HG03280 (cell line): ENCODE measurements around the gene WNT4.

Experiments
- ATAC-seq: cut with Tn5 transposase; IDR thresholded peaks from one replicate; pipeline ENCODE4 v1.9.1; 2021; ENCODE audit warnings: mild to moderate bottlenecking, moderate library complexity; ENCODE audit not compliant: unreplicated experiment

WNT4 gene

GRCh38 chr1:22164841-22165808 is 22.2 kb upstream of the WNT4 start:
- no peak for ATAC-seq

DNA sequence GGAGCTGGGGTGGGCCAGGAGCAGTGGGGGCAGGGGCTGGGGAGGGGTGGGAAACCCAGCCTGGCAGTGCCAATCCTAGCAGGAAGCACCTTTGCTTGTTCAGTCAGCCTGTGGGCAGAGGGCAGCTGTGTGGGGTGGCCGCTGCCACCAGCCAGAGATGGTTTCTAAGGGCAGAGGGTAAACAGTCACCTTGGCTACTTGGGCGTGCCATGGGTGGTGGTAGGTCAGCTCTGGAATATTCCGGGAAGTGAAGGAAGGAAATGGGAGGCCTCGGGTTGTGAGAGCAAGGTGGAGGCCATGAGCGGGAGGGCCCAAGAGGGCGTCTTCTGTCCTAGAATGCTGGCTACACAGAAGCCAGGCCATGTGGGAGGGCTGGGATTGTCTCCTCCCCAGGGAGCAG is 20.7 kb upstream of the WNT4 start:
- ATAC-seq: no peak

DNA sequence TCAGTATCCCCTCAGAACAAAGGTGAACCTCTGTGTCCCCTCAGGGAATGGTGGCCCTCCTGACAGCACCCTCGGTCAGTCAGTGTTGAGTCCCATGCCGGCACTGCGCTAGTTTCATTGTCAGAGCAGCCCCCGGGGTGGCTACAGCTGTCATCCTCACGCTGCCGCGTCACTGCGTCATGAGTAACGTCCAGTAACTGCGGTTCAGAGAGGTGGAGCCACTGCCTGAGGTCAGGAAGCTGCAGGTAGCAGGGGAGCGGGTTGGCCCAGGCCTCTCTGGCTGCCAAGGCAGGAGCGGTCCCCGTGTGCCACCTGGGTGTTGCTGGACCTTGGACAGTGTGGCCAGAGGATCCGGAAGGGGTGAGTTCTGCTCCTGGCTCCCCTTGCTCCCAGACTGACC is 20.2 kb upstream of the WNT4 start:
- ATAC-seq: no peak

DNA sequence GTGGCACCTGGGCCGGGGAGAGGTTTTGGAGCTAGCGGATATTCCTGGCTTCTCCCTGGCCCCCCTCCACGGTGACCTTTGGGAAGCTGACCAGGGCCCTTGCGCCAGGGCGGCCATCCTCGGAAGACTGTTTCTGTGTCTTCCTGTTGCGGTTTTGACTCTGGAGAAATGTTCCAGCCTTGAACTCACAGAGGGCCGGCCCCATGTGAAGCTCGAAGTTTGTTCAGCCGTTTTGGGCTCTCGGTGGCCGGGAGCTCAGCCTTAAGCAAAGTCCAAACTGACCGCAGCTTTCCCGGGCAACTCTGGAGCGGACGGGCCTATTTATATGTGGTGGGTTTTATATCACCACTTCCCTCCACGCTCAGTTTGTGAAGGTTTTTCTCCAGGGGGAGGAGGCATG is 17.0 kb upstream of the WNT4 start:
- ATAC-seq: no peak

DNA sequence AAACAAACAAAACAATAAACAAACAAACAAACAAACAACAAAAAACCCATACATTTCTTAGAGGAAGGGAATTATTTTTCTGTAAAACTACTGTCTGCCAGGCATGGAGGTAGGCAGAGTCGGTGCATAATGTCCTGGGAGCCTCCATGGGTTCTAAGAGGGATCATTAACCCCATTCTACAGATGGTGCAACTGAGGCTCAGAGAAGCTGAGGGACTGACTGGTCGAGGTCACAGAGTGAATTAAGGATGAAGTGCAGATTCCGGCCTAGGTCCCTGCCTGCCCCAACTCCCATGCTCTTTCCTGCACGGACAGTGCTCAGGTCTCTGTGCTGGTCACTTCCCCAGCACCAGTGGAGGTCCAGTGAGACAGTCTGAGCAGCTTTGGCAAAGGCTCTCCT is 15.8 kb upstream of the WNT4 start:
- no peak for ATAC-seq

DNA sequence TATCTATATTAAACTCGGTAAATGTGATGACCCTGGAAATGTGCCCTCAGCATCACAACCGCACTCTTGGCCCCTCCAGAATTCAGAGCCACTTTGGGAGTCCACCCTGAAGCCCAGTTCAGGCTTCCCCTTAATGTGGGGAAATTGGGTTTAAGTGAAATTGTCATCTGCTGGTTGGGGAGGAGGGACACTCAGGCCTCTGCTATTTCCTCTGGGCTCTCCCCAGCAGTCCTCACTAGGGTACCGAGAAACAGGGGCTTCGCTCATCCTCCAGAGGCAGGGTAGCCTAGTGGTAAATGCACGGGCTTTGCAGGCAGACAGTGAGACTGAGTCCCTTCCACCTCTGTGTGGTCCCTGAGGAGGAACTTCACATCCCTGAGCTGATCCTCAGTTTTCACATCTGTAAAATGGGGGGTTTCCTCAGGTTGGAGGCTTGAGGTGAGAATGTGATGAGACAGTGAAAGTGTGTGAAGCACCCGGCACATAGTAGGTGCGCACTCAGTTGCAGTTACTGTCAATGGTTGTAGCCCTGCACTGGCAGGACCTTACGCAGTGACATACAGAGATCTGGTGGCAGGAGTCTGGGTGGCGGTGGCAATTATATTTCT is 14.6 kb upstream of the WNT4 start:
- ATAC-seq: no peak

DNA sequence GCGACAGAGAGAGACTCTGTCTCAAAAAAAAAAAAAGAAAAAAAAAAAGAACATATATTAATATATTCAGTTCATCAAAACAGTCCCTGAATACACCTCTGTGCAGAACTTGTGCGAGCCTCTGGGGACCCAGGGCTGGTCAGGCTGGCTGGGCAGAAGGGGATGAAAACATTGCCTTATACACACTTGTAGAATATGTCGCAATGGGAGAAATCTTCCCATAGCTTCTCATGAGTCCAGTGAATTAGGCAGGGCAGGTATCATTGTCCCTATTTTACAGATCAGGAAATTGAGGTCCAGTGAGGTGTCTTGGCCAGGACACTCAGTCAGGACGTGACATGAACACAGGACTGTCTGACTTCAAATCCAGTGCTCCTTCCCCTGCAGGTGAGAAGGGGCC is 12.6 kb upstream of the WNT4 start:
- no peak for ATAC-seq

DNA sequence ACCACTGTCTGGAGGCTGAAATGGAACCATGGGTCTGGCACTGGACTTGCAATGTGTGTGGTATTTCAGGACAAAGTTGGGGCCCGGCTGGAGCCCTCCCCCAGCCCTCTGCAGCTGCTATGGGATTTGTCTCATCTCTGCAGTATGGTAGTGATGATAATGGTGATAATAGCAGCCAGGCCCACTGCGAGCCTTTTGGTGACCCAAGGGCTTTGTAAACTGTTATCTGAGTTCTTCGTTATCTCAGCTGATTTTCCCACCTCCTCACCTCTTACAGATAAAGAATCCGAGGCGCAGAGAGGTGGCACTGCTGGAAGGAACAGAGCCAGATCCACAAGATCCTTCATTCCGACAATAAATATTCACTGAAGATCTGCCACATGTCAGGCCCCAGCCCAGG is 11.7 kb upstream of the WNT4 start:
- no peak for ATAC-seq

GRCh38 chr1:22153660-22154437 is 11.0 kb upstream of the WNT4 start:
- ATAC-seq: no peak

DNA sequence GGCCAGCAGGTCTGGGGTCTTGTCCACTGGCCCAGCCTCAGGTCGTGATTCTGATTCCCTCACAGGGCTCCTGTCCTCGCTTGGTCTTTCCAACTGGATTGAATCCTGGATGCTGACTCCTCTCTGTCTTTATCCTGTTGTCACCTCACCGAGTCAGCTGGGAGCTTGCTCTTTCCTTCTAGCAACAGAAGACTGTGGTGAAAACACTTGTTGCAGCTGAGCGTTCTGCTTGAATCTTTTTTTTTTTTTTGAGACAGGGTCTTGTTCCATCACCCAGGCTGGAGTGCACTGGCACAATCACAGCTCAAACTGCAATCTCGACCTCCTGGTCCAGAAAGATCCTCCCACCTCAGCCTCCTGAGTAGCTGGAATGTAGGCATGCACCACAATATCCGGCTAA is 8.0 kb upstream of the WNT4 start:
- no peak for ATAC-seq

DNA sequence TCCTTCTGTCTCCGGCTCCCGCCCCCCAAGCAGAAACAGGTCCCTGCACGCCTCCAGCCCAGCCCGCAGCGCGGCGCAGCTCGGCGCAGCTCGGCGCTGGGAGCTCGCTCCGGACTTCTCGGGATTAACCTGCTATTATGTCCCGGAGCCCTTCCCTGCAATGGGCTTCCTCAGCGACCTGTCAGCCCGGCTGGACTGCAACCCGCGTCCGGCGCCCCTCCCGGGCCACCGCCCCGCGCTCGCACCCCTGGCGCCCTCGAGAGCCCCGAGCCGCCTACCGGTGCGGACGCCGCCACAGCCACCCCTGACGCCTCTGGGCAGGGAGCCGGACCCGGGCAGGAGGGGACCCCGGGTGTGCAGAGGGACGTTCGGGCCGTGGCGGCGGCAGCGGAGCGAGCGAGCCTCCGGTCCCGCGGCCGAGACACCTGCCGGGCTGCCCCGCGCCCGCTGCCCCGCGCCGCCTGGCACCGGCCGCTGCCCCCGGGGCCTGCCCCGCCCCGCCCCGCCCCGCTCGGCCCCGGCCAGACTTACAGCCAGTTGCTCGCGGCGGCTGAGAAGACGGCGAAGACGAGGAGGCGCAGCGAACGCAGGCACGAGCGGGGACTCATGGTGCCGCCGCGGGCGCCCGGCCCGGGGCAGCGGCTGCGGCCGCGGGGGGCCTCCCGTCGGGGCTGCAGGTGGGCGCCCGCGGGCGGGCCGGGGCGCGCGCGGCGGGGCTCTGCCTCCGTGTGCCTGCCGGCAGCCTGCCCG is 407 bp downstream of the WNT4 start:
- ATAC-seq: peak; percentile 29

DNA sequence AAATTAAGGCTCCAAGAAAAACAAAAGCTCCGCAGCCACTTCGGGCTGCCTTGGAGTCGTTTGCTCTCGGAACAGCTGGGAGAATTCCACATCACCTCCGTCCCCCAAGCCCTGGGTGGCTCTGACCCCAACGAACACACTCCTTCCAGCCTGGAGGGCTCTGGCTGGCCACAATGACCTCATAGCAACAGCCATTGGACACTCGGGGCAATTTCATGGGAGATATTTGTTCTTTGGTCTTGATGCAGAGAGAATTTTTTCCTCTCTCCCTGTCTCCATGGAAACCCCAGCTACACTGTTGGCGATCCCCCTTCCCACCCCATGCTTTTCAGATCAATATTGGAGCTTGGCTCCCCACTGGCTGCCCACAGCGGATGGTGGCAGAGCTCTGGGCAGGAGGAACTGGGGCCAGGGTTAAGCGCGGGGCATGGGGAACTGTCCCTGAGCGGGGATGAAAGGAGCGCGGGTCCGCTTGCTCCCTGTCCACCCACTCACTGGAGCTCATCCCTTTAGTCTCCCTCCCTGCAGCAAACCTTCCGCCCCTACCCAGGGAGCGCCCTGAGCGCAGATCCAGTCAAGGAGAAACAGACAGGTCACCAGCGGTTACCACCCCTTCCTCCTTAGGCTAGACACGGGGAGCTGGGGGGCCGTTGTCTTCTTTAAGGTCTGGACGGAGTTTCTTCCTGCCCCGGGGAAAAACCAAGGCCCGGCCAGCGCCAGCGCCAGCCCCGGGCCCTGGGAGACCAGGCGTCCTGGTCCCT is 1.2 kb downstream of the WNT4 start:
- no peak for ATAC-seq

DNA sequence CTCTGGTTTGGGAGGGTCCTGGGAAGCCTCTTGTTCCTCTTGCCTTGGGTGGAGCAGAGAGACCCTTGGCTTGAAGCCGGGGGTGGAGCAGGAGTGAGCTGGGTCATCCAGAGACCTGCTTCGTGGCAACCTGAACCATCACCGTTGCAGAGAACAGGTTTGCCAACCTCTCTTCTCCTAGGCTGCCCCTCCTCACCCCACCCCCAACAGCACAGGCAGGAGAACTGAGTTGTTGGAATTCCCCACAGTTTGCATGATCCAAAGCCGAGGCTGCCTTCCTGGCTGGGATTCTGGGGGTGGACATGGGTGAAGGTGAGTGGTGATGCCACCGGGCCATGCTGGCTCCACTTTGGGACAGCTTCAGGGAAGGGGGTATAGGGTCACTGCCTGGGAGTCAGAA is 2.2 kb downstream of the WNT4 start:
- ATAC-seq: no peak

DNA sequence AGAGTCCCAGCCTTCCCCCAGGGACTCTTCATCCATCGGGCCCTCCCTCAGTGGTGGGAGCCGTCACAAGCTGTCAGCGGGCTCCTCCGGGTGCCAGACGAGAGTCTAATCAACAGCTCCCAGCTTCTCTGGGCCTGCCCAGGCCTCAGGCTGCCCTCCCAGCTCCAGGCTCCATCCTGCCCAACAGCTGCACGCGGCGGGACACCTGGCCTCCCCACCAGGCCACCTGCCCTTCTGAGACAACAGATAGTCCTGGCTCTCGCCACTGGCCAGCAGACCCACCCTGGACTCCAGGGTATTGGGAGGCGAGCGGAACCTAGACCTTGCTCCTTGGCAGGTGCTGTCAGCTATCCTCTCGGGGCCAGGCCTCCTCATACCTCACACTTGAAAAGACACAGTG is 3.1 kb downstream of the WNT4 start:
- ATAC-seq: no peak

GRCh38 chr1:22139066-22139594 is 3.8 kb downstream of the WNT4 start:
- ATAC-seq: no peak

DNA sequence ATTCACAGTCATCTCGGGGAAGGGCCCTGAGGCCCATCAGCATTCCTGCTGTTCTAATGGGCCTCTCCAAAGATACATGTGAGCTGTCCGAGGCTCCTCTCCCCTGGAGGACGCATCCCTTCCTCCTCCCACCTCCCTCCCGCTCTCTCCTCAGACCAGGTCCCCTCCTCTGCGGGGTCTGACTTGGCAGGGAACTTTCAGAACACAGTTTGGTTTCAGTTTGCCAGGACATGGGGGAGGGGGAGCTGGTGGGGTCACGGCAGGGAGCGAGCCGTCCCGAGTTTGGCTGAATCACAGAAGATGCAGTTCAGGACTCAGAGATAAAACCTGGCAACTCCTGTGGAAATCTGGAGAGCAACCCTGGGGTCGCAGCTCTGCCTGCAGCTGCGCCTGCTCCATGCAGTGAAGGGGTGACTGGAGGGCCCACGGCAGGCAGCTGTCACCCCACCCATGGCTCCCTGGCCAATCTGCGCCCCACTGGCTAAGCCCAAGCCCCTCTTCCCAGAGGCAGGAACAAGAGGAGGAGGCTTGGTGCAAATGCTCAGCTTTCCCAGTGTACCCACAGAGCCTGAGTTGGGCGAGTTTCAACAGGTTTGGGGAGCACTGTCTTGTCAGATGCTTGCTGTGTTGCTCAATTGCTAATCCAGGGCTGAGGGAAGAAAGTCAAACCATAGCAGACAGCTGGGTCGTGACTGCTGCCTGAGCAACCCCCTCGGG is 5.7 kb downstream of the WNT4 start:
- no peak for ATAC-seq

DNA sequence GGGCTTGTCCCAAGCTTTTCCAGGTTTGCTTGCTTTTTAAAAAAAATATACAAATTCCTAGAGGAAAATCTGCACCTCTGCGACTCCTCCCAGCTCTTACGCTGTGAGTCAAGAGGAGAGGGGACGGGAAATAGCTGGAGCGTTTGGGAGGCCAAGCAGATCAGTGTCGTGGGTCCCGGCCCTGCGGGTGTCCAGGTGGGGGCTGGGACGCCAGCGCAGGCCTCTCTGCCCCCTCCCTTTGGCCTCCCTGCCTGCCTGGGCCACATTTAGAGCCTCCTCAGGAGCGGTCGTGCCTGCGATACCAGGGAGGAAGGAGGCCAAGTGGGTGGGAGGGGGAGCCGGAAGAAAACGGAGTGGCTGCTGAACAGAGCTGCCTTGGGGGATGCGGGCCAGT is 9.0 kb downstream of the WNT4 start:
- no peak for ATAC-seq

GRCh38 chr1:22133247-22133930 is 9.5 kb downstream of the WNT4 start:
- ATAC-seq: no peak
